ENCODE data around the gene NIP7. TPM values are rescaled to one million over a fixed set of nuclear protein-coding genes. Genes with fewer than 3 reads are reported as not detected.

Gene NIP7
- total and polyA plus RNA-seq, 8 donors = 0.89 to 18.9 (median 11.3) TPM; not detected in 1

GRCh38 chr16:69310653-69311532 lies 28.7 kb upstream of the NIP7 start, which contains the start of gene VPS4A:
VPS4A (plus strand) TSS chr16:69311350; CDS start chr16:69311512, 162 bp downstream.
- intact Hi-C loops (cut with DNase I; ENCODE audit: low total_unique reads) = no loop called here
- Histone ChIP-seq H3K36me3 (peaks cover 8 to 24% (median 22%) of the 10 kb centered on the region in 4 donors), H3K4me1 (peaks cover 28 to 48% (median 41%) of the 10 kb centered on the region in 4 donors), H3K27me3 (no peaks in the 10 kb centered on the region), H3K27ac (peak within 1 kb of the TSS; percentile 88 to 98 (median 93)), H3K4me3 (peak within 1 kb of the TSS; percentile 92 to 97 (median 94)), H3K9me3 (no peaks in the 10 kb centered on the region)
- TF ChIP-seq POLR2A (IDR thresholded peaks at IDR 0.05) (no peak), CTCF (IDR thresholded peaks at IDR 0.05) (peak in 5 of 7 experiments; percentile 64 to 99 (median 95)), POLR2AphosphoS5 (IDR thresholded peaks at IDR 0.05) (peak; percentile 67 to 96 (median 82)), EP300 (IDR thresholded peaks at IDR 0.05) (no peak)
- DNase-seq = peak; percentile 97 to 99
- whole genome bisulfite sequencing, 5 donors = 8 to 19% (median 9%) methylated on average over 34 to 70 of the region's 70 CpGs

- no peaks in the 10 kb centered on the region for H3K9me3 ChIP-seq
- TF ChIP-seq POLR2AphosphoS5 (IDR thresholded peaks at IDR 0.05) = no peak
- TF ChIP-seq EP300 (IDR thresholded peaks at IDR 0.05) = no peak
- no peak for TF ChIP-seq POLR2A (IDR thresholded peaks at IDR 0.05)
- TF ChIP-seq CTCF (IDR thresholded peaks at IDR 0.05) = no peak
- intact Hi-C loops (cut with DNase I; ENCODE audit: low total_unique reads) = no loop called here
- H3K36me3 ChIP-seq = peaks cover 17 to 32% (median 30%) of the 10 kb centered on the region in 4 donors
- 1 to 6% (median 2%) methylated on average over 10 to 59 of the region's 59 CpGs for WGBS, 5 donors
- H3K27ac ChIP-seq = peak overlapping the region; percentile 88 to 98 (median 93)
- H3K4me3 ChIP-seq = peak overlapping the region; percentile 92 to 97 (median 94)
- peak; percentile 40 to 62 for DNase-seq
- peaks cover 30 to 55% (median 45%) of the 10 kb centered on the region in 4 donors for H3K4me1 ChIP-seq
- no peaks in the 10 kb centered on the region for H3K27me3 ChIP-seq
Observed at GRCh38 chr16:69311533-69312387, 27.8 kb upstream of the NIP7 start.

- H3K36me3 ChIP-seq = peaks cover 34 to 49% (median 46%) of the 10 kb centered on the region in 4 donors
- TF ChIP-seq POLR2A (IDR thresholded peaks at IDR 0.05) (no peak), POLR2AphosphoS5 (IDR thresholded peaks at IDR 0.05) (no peak), EP300 (IDR thresholded peaks at IDR 0.05) (no peak), CTCF (IDR thresholded peaks at IDR 0.05) (no peak)
- no peak for DNase-seq
- intact Hi-C loops (cut with DNase I; ENCODE audit: low total_unique reads) = no loop called here
- H3K27ac ChIP-seq = peak overlapping the region in 1 of 5 donors; percentile 13
- H3K27me3 ChIP-seq = no peaks in the 10 kb centered on the region
- H3K9me3 ChIP-seq = no peaks in the 10 kb centered on the region
- H3K4me3 ChIP-seq = no peak overlapping the region
- peaks cover 30 to 55% (median 45%) of the 10 kb centered on the region in 4 donors for H3K4me1 ChIP-seq
- 89 to 94% (median 92%) methylated on average over 5 of the region's 5 CpGs for WGBS, 5 donors
Observed at GRCh38 chr16:69313469-69313868, 26.1 kb upstream of the NIP7 start.

- peak in 1 of 2 donors; percentile 71 for DNase-seq
- H3K4me3 ChIP-seq = no peak overlapping the region
- 29 to 71% (median 47%) methylated on average over 10 to 11 of the region's 11 CpGs for WGBS, 5 donors
- H3K27me3 ChIP-seq = no peaks in the 10 kb centered on the region
- H3K36me3 ChIP-seq = peaks cover 44 to 60% (median 57%) of the 10 kb centered on the region in 4 donors
- intact Hi-C loops (cut with DNase I; ENCODE audit: low total_unique reads) = no loop called here
- H3K27ac ChIP-seq = peak overlapping the region in 3 of 5 donors; percentile 13 to 46 (median 37)
- peaks cover 30 to 55% (median 45%) of the 10 kb centered on the region in 4 donors for H3K4me1 ChIP-seq
- no peak for TF ChIP-seq CTCF (IDR thresholded peaks at IDR 0.05)
- TF ChIP-seq EP300 (IDR thresholded peaks at IDR 0.05) = no peak
- TF ChIP-seq POLR2A (IDR thresholded peaks at IDR 0.05) = no peak
- TF ChIP-seq POLR2AphosphoS5 (IDR thresholded peaks at IDR 0.05) = no peak
- no peaks in the 10 kb centered on the region for H3K9me3 ChIP-seq
Observed at GRCh38 chr16:69314534-69314933, 25.0 kb upstream of the NIP7 start.
